SK-N-DZ (cell line): ENCODE data around the gene TULP4.

ENCODE experiments used
- DNase-seq: peaks from one replicate; pipeline ENCODE4 v3.0.0-alpha.2; 2015; ENCODE audit warnings: low spot score
- small RNA-seq, 2 experiments: library from RNA; depleted of rRNA; stranded (forward); fragments of <200 nt; gene quantifications; one replicate each; pipeline ENCODE3, GENCODE V24; 2014

The TULP4 gene

DNA sequence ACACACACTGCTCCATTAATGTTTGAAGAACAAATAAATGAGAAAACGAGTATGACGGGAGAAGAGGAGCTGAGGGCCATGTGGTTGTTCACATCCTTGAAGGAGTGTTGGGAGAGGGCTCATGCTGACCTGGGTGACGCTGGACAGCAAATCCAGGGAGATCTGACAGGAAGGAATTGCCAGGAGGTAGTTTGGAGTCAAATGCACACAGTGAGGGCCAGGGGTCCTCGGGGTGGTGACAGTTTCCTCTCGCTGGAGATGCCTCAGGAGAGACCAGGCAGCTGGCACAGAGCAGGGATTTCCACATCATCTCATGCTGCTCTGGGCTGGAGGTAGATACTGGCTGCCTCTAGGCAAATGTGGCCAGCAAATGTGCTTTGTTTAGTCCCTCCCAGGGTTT, 245.7 kb downstream of the TULP4 start:
- DNase-seq = no peak

DNA sequence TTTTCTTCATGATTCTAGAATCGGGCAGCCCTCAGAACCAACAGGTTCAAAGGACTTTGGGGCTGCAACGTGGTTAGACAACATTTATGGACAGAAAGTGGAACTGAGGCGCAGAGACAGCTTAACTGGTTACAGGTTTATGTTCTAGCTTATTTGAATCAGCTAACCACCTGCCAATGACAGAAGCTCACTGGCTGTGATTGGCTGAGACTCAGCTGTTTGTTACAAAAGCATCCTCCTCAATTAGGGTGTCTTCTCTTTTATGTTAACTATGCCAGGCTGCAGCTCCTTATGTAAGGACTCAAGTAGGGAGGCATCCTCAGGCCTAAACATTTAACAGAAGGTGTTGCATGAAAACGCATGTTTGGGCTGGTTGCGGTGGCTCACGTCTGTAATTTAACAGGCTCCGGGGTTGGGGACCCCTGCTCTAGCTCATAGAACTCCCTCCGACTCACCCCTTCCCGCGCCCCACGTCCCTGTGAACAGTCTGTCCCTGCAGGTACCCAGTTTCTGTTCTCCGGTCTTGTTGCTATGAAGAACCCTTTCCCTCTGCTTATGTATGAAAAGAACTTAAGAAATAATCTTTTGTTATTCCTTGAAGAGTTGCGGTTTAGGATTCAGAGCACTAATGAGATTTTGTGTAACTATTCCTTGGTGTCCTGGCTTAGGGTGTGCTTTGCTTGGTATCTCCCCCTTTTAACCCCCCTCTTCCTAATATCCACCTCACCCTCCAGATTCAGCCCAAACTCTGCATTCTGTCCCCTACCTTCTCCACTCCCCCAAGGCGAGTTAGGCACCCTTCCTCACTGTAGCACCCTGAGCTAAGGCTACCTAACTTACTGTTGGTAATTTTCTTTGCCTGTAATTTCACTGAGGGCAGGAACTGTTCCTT, 246.4 kb downstream of the TULP4 start:
- no peak for DNase-seq

DNA sequence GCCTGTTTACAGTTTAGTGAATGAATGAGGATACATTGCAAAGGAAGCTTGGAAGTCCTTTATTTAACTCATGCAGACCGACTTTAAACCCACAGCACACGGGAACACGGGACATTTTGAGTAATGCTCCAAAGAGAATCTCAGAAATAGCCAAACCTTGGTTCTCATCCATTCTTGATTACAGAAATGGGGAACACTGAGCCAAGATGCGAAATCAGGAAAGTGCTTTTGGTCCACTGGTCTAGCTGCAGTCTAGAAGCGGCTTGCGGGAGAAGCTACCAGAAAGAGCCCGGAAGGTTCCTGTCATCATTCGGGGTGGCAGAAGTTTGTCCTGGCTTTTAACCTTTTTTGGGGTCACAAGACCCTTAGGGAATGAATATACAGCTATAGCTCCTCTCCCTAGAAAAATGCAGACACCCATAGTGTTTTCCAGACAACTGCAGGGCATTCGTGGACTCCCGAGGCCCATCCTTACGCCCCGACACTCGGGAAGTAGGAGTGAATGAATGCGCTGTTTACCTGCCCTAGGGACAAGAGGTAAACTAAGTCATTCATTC, 247.2 kb downstream of the TULP4 start:
- no peak for DNase-seq

DNA sequence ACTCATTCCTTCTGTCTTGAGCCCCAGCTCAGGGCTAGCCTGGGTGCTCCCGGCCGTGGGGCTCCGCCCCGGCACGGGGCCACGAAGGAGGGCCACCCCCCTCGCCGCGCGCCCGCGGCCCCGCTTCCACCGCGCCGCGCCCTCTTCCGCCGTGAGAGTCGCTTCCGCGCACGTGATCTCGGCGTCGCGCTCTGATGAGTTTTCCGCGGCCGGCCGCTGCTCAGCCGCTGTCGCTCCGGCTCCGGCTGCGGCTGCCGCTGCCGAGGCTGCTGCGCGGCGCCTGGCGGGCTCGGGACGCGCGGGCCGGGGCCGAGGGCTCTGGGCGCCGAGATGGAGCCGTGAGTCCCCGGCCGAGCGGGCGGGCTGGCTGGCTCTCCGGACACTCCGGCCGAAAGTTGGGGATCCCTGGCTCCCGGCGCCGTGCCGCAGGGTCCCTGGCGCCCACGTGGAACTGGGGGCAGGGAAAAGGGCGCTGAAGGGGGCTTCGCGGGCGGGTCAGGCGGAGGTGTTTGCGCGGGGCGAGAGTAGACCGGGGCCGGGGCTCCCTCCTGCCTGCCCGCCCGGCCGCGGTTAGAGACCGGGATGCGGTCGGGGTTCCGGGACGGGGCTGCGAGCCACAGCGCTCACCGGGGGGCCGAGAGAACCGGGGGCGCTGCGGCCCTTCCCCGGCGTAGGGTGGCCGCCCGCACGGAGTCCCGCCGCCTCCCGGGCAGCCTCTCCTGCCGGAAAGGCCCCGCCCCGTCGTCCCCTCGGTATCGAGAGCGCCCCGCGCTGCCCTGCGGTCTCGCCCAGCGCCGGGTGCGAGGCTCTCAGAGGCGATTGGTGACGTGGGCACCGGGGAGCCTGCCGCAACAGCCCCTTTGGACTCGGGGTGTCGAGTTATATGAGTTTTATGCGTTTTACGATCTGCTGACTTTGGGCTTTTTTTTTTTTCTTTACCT, 247.9 kb downstream of the TULP4 start, which contains the start of gene TMEM181:
Gene TMEM181 (plus strand): TSS at position 197 of the 941 bp plus-strand sequence. CDS start 134 bp downstream, at position 331.
- DNase-seq = peak; percentile 75

DNA sequence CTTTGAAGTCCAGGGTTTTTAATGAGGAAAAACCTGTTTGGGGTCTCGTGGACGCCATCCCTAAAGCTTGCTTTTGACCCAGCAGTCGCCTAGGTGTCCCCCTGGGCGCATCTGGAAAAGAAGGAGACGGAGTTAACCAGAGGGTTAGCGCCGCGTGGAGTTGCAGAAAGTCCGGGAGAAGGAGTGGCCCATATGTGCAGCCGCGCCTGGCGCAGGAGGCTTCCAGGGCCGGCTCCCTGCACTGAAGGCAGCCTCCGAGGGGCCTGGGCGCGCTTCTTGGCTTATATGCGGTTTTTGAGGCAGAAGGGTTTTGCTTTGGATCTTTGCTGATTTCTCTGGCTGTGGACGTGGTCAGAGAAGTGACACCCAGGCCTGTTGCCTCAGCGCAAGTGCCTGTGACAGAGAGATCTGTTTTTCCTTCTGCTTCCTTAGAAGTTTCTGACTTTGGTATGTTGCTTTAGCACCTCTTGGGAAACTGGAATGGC, 248.6 kb downstream of the TULP4 start:
- no peak for DNase-seq

Small RNA genes lying within 50 kb of the gene (small RNA-seq; reads per million reads assigned to genes)
- 0.03 to 0.09 reads per million in 2 experiments for gene RN7SL173P
